HG03558 (cell line): Measurements from ENCODE around the gene ZNF837.
"Not testable (repeated sequence)": the region's sequence is repeated elsewhere in the genome, so short reads cannot be mapped to it uniquely, and the experiment has no call there.

Experiments
- ATAC-seq: cut with Tn5 transposase; IDR thresholded peaks from one replicate; pipeline ENCODE4 v1.9.1; 2021; ENCODE audit warnings: moderate number of reproducible peaks; ENCODE audit not compliant: unreplicated experiment; ENCODE audit errors: extremely low read depth

Gene ZNF837

DNA sequence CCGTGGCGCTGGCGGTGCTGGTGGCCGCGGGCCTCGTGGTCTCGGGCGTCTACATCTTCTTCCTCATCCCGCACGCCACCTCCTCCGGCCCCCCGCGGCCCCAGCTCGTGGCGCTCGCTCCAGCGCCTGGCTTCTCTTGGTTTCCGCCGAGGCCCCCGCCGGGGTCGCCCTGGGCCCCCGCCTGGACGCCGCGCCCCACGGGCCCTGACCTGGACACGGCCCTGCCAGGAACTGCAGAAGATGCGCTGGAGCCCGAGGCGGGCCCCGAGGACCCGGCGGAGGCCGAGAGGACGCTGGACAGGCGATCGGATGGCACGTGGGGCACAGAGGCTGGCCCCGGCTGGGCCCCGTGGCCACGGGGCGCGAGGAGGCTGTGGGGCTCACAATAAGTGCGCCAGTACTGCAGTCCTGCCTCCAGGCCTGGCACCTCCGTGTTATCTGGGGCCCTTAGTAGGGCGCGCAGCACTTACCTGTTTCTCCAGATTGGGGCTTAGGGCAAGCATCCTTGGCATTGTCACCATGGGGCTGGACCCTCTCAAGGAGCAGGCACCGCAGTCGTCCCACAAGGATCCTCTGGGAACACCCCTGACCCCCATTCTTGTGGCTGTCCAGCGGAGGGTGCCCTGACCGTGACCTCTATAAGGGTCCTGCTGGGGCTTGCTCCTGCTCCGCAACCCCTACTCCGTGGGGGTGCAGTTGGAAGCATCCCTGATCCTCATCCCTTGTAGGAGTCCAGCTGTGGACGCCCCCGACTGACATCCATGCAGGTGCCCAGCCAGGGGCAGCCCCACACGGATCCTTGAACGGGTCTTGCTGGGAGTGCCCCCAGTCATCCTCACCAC, 16.1 kb upstream of the ZNF837 start:
- no peak for ATAC-seq

DNA sequence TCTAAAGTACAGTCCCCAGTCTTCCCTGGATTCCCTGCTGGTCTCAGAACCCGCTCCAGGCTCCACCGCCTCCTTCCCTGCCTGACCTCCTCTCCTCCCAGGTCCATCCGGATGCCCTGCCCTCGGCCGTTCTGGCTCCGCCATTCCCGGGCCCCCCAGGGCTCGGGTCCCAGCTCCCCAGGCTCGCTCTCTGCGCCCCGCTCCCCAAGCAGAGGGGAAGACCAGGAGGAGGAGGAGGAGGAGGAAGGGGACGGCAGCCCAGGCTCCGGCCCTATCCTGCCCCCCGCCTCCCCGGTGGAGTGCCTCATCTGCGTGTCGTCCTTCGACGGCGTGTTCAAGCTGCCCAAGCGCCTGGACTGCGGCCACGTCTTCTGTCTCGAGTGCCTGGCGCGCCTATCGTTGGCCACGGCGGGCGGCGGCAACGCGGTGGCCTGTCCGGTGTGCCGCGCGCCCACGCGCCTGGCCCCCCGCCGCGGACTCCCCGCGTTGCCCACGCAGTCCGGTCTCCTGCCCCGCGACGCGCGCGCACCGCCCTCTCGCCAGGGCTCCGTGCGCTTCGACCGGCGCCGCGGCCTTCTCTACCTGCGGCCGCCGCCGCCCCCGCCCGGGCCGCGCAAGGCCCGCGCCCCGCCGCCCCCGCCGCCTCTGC, 15.3 kb upstream of the ZNF837 start:
- ATAC-seq: no peak

DNA sequence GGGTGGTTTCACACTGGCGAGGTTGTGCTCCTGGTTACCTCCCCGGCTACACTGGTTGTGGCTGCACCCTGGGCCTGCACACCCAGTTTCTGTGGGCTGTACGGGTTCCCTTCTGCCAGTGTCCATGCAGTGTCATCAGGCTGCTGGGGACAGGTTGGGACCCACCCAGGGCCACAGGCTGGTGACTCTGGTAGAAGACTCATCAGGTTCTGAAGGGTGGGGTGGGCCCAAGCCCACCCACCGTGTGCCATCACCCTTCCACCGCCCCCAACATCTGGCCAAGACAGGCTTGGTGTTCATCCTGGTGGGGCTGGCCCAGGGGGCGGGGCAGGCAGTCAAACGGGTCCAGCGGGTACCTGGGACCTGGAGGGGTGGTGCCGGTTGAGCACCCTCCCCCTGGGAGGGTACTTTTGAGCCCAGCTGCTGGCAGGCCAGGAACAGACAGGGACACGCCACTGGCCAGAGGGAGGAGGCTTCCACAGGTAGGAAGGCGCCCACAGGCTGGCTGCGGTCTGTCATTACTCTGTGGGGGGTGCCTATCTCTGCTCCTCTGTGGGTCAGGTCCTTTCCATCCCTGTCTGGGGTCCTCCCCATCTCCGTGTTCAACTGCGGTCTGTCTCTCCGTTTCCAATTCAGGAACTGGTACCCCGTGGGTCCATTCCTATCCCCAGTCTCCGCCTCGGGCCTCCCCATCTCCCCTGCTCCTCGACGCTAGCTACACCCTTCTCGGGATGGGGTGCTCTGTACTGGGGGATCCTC, 14.6 kb upstream of the ZNF837 start, which contains the start of gene RNF225:
RNF225 (plus strand) TSS at position 437 of the 759 bp plus-strand sequence. CDS start 434 bp downstream, outside the sequence.
- ATAC-seq: no peak

DNA sequence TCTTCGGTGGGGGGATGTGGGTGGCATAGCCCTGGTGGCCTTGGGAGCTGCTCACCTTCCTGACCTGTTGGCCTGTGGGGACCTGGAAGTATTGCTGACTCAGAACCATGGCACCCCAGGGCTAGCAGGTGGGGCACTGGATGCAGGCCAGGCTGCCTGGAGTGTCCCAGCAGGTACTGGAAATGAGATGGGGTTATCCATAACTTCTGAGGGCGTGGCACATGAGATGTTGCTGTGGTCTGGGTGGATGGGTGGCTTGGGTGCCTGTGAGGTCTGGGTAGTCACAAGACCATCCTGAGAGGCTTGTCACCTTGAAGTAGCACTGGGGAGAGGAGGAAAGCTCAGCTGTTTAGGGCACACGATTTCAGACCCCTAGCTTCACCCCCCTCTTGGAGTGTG, 14.0 kb upstream of the ZNF837 start:
- ATAC-seq: no peak

DNA sequence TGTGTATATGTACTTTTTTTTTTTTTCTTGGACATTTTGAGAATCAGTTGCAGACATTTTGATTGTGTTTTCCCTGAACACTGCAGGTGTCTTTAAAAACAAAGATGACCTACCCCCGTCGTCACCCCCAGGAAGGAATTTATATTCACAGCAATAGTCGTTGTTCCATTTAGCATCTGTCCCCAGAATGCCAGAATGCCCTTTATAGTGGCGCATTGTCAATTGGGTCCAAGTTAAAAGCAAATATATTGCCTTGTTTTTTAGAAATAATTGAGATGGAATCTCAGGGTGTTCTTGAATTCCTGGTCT, 12.8 kb upstream of the ZNF837 start:
- no peak for ATAC-seq

DNA sequence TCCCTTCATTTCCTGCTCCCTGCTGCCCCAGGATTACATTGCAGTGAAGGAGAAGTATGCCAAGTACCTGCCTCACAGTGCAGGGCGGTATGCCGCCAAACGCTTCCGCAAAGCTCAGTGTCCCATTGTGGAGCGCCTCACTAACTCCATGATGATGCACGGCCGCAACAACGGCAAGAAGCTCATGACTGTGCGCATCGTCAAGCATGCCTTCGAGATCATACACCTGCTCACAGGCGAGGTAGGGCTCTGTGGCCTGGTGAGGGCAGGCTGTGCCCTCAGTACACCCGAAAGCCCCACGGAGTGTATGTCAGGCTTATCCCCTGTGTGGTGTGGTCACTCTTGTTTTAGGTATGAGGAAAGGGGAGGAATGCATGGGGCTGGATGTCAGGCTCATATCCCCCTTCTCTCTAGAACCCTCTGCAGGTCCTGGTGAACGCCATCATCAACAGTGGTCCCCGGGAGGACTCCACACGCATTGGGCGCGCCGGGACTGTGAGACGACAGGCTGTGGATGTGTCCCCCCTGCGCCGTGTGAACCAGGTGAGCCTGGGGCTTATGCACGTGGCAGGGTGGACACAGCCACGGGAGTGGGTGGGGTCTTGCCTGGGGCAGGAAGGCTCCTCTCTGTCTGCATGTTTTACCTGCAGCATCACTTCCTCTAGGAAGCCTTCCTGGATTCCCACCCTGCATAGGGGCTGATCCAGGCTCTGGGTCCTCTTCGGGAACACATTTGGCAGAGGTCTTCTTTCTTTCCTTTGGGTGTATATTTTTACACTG, 12.3 kb upstream of the ZNF837 start:
- no peak for ATAC-seq

DNA sequence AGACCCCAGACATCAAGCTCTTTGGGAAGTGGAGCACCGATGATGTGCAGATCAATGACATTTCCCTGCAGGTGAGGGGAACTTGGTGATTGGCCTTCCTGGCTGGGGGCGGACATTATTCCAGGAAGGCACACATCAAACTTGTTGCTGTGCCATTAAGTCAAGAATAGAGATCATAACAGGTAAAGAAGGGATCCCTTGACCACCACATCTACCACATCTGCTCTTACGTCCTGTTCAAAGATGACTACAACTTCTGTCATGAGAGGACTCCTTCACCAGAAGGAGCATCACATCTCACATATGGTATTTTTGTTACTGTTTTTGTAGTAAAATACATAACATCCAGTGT, 7.3 kb upstream of the ZNF837 start:
- ATAC-seq: no peak

DNA sequence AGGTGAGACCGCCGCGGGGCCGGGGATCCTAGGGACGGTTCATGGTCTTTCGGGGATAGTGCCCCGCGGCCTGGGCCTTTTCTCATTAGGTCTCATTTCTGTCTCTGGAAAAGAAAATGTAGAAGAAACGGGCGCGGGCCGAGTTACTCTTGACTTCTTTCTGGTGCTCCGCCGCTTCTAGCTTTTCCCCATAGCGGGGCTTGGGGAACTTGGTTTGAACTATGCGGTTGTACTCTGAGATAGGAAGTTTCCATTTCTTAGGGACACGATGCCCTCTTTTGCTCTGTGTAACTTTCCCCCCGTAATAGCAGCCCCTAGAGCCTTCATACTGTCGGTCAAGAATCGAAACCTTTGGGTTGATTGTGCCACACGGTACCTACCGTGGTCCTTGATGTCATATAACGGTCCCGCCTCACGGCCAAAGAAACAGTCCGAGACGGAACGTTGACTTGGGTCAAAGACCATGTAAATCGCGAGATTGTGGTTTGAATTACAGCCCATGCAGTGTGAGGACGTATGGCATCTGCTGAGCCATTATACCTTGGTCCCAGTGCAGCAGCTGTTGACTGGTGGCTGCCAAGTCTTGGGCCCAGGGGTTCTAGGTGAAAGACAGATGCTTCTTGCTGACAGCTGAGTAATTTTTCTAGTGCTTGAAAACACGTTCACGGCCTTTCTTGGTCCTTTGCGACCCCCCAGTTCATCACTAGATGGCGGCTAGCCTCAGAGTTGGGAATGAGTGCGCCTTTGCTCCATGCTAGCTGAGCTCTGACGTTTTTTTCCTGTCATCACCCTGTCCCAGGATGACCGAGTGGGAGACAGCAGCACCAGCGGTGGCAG, 6.7 kb upstream of the ZNF837 start:
- no peak for ATAC-seq

DNA sequence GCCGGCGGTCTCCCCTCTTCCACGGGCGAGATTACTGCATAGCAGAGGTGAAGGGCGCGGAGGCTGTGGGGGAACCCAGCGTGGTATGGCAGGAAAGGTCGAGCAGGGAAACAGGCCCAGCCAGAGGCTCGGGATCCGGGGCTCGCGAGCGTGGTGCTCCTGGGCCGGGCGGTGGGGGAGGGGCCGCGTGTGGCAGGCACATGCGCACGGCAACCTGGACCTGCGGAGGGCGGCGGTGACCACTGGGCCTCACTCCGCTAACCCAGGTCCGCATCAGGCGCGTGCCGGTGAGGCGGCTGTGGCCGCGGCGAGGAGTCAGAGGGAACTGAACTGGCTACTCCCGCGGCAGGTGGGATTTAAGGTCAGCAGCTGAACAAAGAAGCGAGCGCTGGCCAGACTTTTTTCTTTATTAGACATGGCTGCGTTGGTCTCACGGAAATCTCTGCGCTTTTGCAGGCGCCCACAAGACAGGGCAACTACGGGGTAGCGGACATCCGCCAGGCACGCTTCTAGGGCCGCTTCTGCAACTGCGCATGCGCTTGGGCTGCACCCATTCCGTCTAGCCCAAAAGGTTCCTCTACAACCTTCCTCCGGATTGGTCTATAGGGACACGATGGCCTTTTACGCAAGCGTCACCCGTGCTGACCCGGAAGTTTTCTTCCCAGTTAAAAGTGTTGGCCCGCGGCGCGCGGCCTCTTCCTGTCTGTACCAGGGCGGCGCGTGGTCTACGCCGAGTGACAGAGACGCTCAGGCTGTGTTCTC, 5.9 kb upstream of the ZNF837 start, which contains the start of gene RPS5:
RPS5 (plus strand) TSS at position 694 of the 762 bp plus-strand sequence. CDS start 869 bp downstream, outside the sequence.
- ATAC-seq: peak; percentile 64

DNA sequence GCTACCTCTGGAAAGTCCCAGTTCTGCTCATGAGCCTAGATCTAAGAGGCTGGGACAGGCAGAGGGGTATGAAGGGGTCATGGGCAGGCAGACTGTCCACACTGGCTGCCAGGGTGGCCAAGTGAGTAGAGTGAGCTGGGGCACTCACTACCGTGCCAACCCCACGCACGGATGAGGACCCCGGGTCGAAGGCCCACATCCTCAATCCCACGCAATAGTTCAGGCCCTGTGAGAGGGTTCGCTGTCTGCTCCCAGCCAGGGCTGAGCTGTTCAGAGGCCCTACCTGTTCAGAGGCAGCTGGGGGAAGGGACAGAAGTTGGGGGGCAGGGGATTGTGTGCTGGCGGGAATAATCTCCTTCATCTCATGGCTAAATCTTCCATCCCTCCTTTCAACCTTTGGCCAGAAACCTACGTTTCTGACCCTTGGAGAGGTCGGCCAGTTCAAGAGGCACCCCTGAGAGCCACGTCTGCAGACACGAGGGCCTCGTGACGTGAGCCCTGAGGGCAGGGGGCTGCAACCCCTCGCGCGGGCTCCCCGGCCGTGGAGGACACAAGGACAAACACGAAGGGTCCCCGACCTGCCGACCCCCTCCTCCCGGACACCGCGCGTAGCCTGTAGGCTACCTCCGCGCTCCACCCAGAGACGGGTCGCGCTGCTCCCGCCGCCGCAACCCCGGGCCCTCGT, 5.2 kb upstream of the ZNF837 start:
- no peak for ATAC-seq

DNA sequence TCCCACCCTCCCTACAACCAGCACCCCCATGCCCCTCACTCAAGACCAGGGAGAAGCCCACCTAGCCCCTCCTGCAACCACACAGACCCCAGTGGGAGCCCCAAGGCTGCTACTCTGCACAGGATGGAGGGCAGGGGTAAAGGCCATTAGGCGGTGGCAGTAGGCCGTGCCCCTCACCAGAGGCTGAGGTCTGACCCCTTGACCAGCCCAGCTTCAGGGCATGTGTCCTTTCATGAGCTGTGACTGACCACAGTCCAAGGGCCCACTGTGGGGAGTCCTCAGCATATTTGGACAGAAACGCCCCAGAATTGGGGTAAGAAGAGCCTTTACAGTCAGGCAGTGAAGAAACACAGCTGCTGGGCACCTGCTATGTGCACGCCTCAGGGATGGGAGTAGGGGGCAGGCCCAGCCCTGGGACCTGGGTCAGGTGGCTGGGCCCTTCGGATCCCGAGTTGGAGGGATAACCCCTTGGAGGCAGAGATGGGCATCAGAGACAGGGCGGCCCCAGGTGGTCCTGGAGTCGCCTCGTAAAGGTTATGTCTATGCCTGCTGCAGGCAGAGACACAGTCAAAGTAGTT, 4.6 kb upstream of the ZNF837 start:
- ATAC-seq: no peak

DNA sequence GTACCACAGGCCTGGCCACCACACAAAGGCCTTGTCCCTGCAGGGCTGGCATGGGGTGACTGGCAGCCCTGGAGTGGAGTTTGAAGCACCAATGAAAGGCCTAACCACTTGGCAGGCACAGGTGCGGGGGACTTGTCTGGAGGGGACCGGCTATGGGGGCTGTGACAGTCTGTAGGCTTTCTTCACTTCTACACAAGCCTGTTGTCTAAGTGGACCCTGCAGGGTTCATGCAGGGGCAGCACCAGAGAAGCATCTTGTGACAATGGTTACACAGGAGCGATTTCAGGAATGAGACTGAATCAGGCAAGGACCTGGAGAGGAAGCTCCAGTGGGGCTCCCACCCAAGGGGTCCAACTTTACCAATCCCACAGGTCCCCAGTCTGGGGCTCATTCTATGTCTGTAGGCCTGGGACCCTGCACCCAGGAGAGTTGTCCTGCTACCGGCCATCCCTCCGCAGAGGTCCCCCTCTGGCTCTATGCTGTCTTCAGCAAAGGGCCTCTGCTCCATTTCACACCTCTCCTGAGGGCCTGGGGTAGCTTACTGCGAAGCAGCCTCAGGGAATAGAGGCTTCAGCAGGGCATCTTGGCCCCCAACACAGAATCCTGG, 2.3 kb upstream of the ZNF837 start:
- ATAC-seq: no peak

DNA sequence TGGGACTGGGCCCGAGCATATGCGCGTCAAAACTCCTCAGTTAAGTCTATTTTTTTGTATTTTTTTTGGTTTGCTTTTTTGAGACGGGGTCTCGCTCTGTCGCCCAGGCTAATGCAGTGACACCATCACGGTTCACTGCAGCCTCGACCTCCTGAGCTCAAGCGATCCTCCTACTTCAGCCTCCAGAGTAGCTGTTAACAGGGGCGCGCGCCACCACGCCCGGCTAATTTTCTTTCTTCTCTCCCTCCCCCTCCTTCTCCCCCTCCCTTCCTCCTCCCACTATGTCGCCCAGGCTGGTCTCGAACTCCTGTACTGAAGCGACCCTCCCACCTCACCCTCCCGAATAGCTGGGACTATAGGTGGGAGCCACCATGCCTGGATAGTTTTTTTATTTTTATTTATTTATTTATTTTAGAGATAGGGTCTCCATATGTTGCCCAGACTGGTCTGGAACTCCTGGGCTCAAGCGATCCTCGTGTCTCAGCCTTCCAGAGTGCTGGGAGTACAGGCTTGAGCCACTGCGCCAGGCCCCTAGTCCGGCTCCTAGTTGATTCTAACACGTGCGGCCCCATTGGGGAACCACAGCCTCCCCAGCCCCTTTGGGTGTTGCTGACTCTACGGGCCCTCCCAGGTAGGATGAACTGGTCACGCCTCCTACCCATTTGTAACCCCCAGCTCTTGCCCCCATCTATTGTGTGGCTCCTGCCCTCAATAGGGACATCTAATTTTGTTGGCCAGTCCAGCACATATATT, 806 bp upstream of the ZNF837 start:
- no peak for ATAC-seq

DNA sequence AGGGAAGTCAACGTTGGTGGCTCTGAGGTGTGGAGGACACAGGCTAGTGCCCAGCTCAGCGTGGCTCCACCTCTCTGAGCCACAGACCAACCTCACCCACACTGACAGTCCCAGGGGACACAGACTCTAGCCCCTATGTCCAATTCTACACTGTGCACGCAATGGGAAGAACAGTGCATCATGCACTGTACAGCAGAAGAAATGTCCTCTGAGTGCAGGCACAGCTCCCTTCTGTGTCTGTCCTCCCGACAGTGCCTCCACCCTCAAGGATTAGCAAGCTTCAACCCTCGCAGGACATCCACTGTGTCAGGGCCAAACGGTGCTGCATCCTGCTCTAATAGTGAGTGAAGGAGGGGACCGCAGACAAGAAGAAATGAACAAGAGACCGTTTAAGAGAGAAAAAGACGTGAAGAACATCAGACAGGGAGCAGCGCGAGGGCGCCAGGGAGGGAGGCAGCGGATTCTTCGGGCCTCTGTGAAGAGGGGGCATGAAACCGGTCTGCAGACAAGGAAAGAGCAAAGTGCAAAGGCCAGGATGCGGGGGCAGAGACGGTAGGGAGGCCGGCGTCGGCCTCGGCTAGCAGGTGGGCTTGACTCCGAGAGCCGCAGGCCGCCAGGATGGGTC, 681 bp downstream of the ZNF837 start:
- no peak for ATAC-seq

DNA sequence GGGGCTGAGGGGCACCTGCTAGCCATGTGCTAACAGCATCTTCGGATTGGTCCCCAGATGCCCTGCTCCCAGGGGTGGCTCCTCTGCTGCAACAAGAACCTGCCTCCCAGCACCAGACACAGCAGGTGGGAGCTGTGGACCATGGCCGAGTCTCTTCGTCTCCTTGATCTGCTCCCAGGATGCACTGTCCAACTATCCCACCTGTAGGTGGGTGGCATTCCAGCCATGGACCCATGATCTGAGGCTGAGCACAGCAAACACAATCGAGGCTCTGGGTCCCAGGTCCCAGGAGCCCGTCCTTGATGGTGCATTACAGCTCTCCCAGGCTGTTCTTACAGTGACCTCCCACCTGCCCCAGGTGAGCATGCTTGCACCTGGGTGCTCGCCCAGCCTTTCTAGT, 1.6 kb downstream of the ZNF837 start:
- no peak for ATAC-seq

DNA sequence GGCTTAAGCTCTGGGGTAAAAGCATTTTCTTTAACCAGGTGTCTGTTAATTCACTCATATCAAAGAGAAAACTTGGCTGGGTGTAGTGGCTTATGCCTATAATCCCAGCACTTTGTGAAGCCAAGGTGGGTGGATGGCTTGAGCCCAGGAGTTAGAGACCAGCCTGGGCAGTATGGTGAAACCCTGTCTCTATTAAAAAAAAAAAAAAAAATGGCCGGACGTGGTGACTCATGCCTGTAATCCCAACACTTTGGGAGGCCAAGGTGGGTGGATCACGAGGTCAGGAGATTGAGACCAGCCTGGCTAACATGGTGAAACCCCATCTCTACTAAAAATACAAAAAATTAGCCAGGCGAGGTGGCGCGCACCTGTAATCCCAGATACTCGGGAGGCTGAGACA, 4.1 kb downstream of the ZNF837 start:
- not testable (repeated sequence) for ATAC-seq
